Heart right ventricle (tissue), 16 donors: ENCODE measurements around the gene TRPM5. TPM values are rescaled to one million over a fixed set of nuclear protein-coding genes. Genes with fewer than 3 reads are reported as not detected.

Experiments
- ATAC-seq, 8 donors: fragments of 200-7000 bp; cut with Tn5 transposase; one replicate each; pipeline ENCODE4 v1.9.1; 2020; ENCODE audit warnings: mild to moderate bottlenecking in 8 of 8, moderate library complexity in 8 of 8, moderate number of reproducible peaks in 1 of 8
- DNase-seq, 2 donors: peaks; one replicate each; pipeline ENCODE4 v3.0.0-alpha.2; 2020
- H3K27ac ChIP-seq, 10 donors: fragments of 200-600 bp; sonication (generic) in 2 of 10; one replicate each; pipeline versions ENCODE4 v1.5.0 to v1.8.0; 2020 to 2022; ENCODE audit warnings: mild to moderate bottlenecking in 3 of 10
- H3K27me3 ChIP-seq, 7 donors: fragments of 200-600 bp; one replicate each; pipeline ENCODE4 v1.8.0; 2021 to 2022; ENCODE audit warnings: mild to moderate bottlenecking in 2 of 7
- H3K36me3 ChIP-seq, 9 donors: fragments of 200-600 bp; sonication (generic) in 1 of 9; one replicate each; pipeline versions ENCODE4 v1.5.0 to v1.8.0; 2020 to 2022; ENCODE audit warnings: mild to moderate bottlenecking in 2 of 9
- H3K4me1 ChIP-seq, 9 donors: fragments of 200-600 bp; sonication (generic) in 1 of 9; one replicate each; pipeline versions ENCODE4 v1.5.0 to v1.8.0; 2020 to 2022; ENCODE audit warnings: mild to moderate bottlenecking in 4 of 9
- H3K4me3 ChIP-seq, 10 donors: fragments of 200-600 bp; sonication (generic) in 2 of 10; one replicate each; pipeline versions ENCODE4 v1.5.0 to v1.8.0; 2020 to 2022; ENCODE audit warnings: mild to moderate bottlenecking in 7 of 10, moderate library complexity in 2 of 10
- H3K9me3 ChIP-seq, 11 donors: fragments of 200-600 bp in 10 of 11; sonication (generic) in 2 of 11; one replicate each; pipeline versions ENCODE4 v1.5.0 to v1.8.0; 2013 to 2022; ENCODE audit warnings: mild to moderate bottlenecking in 2 of 11, control low read depth in 1 of 11, moderate library complexity in 1 of 11
- CTCF ChIP-seq, 9 donors: fragments of 200-600 bp; sonication (generic) in 2 of 9; IDR thresholded peaks; one replicate each; pipeline versions ENCODE4 v1.5.0 to v1.8.0; 2021 to 2022; ENCODE audit warnings: antibody characterized with exemption in 9 of 9, mild to moderate bottlenecking in 5 of 9, moderate library complexity in 1 of 9
- WGBS, 2 donors: extraction: QIAGEN DNeasy Blood & Tissue Kit; methylation state at CpG; one replicate each; pipeline ENCODE4 v1.1.7; 2013; ENCODE audit warnings: inconsistent platforms in 1 of 2; 5-methylcytosine and 5-hydroxymethylcytosine counted together
- intact Hi-C, 10 donors: fragments of 100-400 bp; cut with DNase I; formaldehyde crosslinking; loops; one replicate each; pipeline versions ENCODE4 v1.11.1 to v1.14.2; 2022
- polyA plus RNA-seq, 2 donors: library from polyadenylated mRNA; stranded (reverse); fragments of 200-250 nt; gene quantifications; one replicate each; pipeline ENCODE4 v1.2.3, GENCODE V29; 2013
- total RNA-seq, 10 donors: library from RNA; stranded (reverse); fragmentation: NEBNext Ultra II Directional in 3 of 10; extraction: Animal tissue kit (Norgen Biotek cat#: 25700) in 3 of 10; gene quantifications; one replicate each; pipeline versions ENCODE4 v1.2.1 to v1.2.4, GENCODE V29; 2021 to 2023
- donor health status: Arrhythmogenic right ventricular cardiomyopathy.
- donor health status: ischemic (EF 13 %, LVEDD 7.1; RV severe dilation, severe dysfunction).
- donor health status: healthy with polysubstance abuse.
- donor health status: DM: no; HTN: yes; CAD: no.
- donor health status: DM: no; HTN: no; CAD: no.
- donor health status: ischemic (EF 25% LVEDD 6.9; RV normal size, moderate dysfunction).
- donor health status: ischemic (EF 25% LVEDD 5.7; RV mildly dilated, moderate dysfunction).
- donor health status: healthy.
- donor health status: DM: yes; HTN: yes; CAD: no.
- donor health status: Ischemic cardiomyopathy.
- donor health status: ischemic (EF 35%, LVEDD 5.7; RV mildly dilated, moderate dysfunction).
- donor health status: nonischemic (EF 11% LVEDD 7.7; RV severe dilation, severe dysfunction).
- donor health status: DM: yes; HTN: yes; CAD: no.
- donor health status: PGD.
- donor health status: ischemic (EF 29% LVEDD 5.4; RV normal size, mild dysfunction).
- donor health status: nonischemic (EF 23%, LVEDD 6.1; RV moderate dilation, normal function).

TRPM5 gene
- total and polyA plus RNA-seq, 12 donors: not detected

DNA sequence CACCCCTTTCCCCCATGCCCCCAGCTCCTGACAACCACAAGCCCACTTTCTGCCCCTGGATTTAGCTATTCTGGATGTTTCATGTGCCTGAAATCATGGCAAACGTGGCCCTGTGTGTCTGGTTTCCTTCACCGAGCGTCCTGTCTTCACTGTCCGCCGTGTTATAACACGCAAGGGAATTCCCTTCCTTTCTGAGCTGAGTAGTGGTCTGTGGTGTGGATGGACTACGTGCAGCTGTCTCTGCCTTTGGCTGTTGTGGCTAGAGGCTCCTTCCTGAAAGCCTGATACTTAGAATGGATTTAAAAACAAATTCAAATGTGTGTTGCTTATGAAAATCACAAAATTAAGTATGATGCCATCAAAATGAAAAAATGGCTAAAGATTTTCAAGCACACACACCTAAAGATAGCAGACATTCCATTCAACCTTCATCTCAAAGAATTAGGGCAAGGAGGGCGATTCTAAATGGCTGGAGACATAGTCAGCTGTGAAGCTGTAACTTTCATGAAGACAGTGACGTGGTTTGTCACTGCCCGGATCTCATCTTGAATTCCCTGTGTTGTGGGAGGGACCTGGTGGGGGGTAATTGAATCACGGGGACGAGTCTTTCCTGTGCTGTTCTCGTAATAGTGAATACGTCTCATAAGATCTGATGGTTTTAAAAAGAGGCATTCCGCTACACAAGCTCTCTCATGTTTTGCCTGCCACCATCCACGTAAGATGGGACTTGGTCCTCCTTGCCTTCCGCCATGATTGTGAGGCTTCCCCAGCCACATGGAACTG lies 31.0 kb upstream of the TRPM5 start:
- DNase-seq: no peak
- intact Hi-C loops: no loop called here
- H3K4me1 ChIP-seq: peaks cover 2 to 33% (median 13%) of the 10 kb centered on the region in 9 donors
- peak overlapping the region in 2 of 10 donors; percentile 39 to 81 for H3K27ac ChIP-seq
- H3K36me3 ChIP-seq: no peaks in the 10 kb centered on the region
- ATAC-seq: no peak
- WGBS, 2 donors: 53 to 55% methylated on average over 17 of the region's 17 CpGs
- peaks cover 0 to 16% (median 0%) of the 10 kb centered on the region in 11 donors for H3K9me3 ChIP-seq
- TF ChIP-seq CTCF (IDR thresholded peaks at IDR 0.05): no peak
- no peak overlapping the region for H3K4me3 ChIP-seq
- H3K27me3 ChIP-seq: no peaks in the 10 kb centered on the region

- H3K9me3 ChIP-seq: peaks cover 0 to 6% (median 0%) of the 10 kb centered on the region in 11 donors
- ATAC-seq (peak; percentile 36 to 91 (median 86)), DNase-seq (no peak)
- peaks cover 2 to 33% (median 12%) of the 10 kb centered on the region in 9 donors for H3K4me1 ChIP-seq
- intact Hi-C loops: loop anchor here in 2 of 10 donors (5.0 kb wide), 1 partner anchor 33 kb away; no protein-coding TSS in a partner anchor
- WGBS, 2 donors: 65 to 66% methylated on average over 19 of the region's 19 CpGs
- no peaks in the 10 kb centered on the region for H3K27me3 ChIP-seq
- no peak overlapping the region for H3K4me3 ChIP-seq
- no peaks in the 10 kb centered on the region for H3K36me3 ChIP-seq
- H3K27ac ChIP-seq: peak overlapping the region in 5 of 10 donors; percentile 39 to 81 (median 48)
- TF ChIP-seq CTCF (IDR thresholded peaks at IDR 0.05): peak in 3 of 9 donors; percentile 18 to 28 (median 24)
These were observed 30.0 kb upstream of the TRPM5 start for GRCh38 chr11:2474059-2474901.

- no peak overlapping the region for H3K4me3 ChIP-seq
- H3K4me1 ChIP-seq: peaks cover 2 to 33% (median 12%) of the 10 kb centered on the region in 9 donors
- no peaks in the 10 kb centered on the region for H3K9me3 ChIP-seq
- H3K27me3 ChIP-seq: no peaks in the 10 kb centered on the region
- H3K36me3 ChIP-seq: no peaks in the 10 kb centered on the region
- ATAC-seq (peak in 6 of 8 donors; percentile 17 to 64 (median 49)), DNase-seq (no peak)
- intact Hi-C loops: loop anchor here in 2 of 10 donors (5.0 kb wide), 1 partner anchor 34 kb away; no protein-coding TSS in a partner anchor
- WGBS, 2 donors: 86 to 88% methylated on average over 27 of the region's 27 CpGs
- H3K27ac ChIP-seq: peak overlapping the region in 5 of 10 donors; percentile 39 to 81 (median 48)
- no peak for TF ChIP-seq CTCF (IDR thresholded peaks at IDR 0.05)
These were observed 29.2 kb upstream of the TRPM5 start for GRCh38 chr11:2473361-2474058.
